HEK293 (cell line): ENCODE data around the gene AIFM1.
A peak's percentile ranks its signal among the peaks of the same experiment; 100 is the strongest.

Source experiments
- GLIS1 ChIP-seq: fragments of 450-650 bp; formaldehyde crosslinking; IDR thresholded peaks from 2 replicates; pipeline ENCODE4 v1.5.1; 2016; ENCODE audit warnings: missing biosample characterization, missing genetic modification characterization
- KLF7 ChIP-seq: fragments of 450-650 bp; formaldehyde crosslinking; IDR thresholded peaks from 2 replicates; pipeline ENCODE4 v1.5.1; 2016; ENCODE audit warnings: missing biosample characterization, missing genetic modification characterization, borderline replicate concordance
- RBAK ChIP-seq: fragments of 450-650 bp; formaldehyde crosslinking; IDR thresholded peaks from 2 replicates; pipeline ENCODE4 v1.5.1; 2016; ENCODE audit warnings: missing biosample characterization, missing genetic modification characterization
- REPIN1 ChIP-seq: fragments of 450-650 bp; formaldehyde crosslinking; IDR thresholded peaks from 2 replicates; pipeline ENCODE4 v1.5.1; 2017; ENCODE audit warnings: missing biosample characterization, missing genetic modification characterization, low read depth
- SCRT1 ChIP-seq: fragments of 450-650 bp; formaldehyde crosslinking; IDR thresholded peaks from 2 replicates; pipeline ENCODE4 v1.5.1; 2016; ENCODE audit warnings: missing biosample characterization, missing genetic modification characterization, borderline replicate concordance
- SP3 ChIP-seq: fragments of 450-650 bp; formaldehyde crosslinking; IDR thresholded peaks from 2 replicates; pipeline ENCODE4 v1.5.1; 2016; ENCODE audit warnings: missing biosample characterization, missing genetic modification characterization
- ZBTB20 ChIP-seq: fragments of 450-650 bp; formaldehyde crosslinking; IDR thresholded peaks from 2 replicates; pipeline ENCODE4 v1.5.1; 2016; ENCODE audit warnings: missing biosample characterization, missing genetic modification characterization
- ZBTB7A ChIP-seq: fragments of 450-650 bp; formaldehyde crosslinking; IDR thresholded peaks from 2 replicates; pipeline ENCODE4 v1.5.1; 2016; ENCODE audit warnings: low read depth, missing biosample characterization, missing genetic modification characterization
- ZEB2 ChIP-seq: fragments of 450-650 bp; formaldehyde crosslinking; IDR thresholded peaks from 2 replicates; pipeline ENCODE4 v1.5.1; 2016; ENCODE audit warnings: missing biosample characterization, missing genetic modification characterization
- ZNF114 ChIP-seq: fragments of 450-650 bp; formaldehyde crosslinking; IDR thresholded peaks from 2 replicates; pipeline ENCODE4 v1.5.0; 2017; ENCODE audit warnings: missing biosample characterization, missing genetic modification characterization
- ZNF121 ChIP-seq: fragments of 450-650 bp; formaldehyde crosslinking; IDR thresholded peaks from 2 replicates; pipeline ENCODE4 v1.5.1; 2016; ENCODE audit warnings: missing biosample characterization, missing genetic modification characterization
- ZNF175 ChIP-seq: fragments of 450-650 bp; formaldehyde crosslinking; IDR thresholded peaks from 2 replicates; pipeline ENCODE4 v1.5.1; 2016; ENCODE audit warnings: missing biosample characterization, missing genetic modification characterization
- ZNF221 ChIP-seq: fragments of 450-650 bp; formaldehyde crosslinking; IDR thresholded peaks from 2 replicates; pipeline ENCODE4 v1.5.1; 2017; ENCODE audit warnings: missing biosample characterization, missing genetic modification characterization, borderline replicate concordance
- ZNF292 ChIP-seq: fragments of 450-650 bp; formaldehyde crosslinking; IDR thresholded peaks from 2 replicates; pipeline ENCODE4 v1.5.1; 2016; ENCODE audit warnings: low read depth, missing biosample characterization, missing genetic modification characterization, borderline replicate concordance
- ZNF341 ChIP-seq: fragments of 450-650 bp; formaldehyde crosslinking; IDR thresholded peaks from 2 replicates; pipeline ENCODE4; 2016; ENCODE audit warnings: low read depth, missing biosample characterization, missing genetic modification characterization
- ZNF350 ChIP-seq: fragments of 450-650 bp; formaldehyde crosslinking; IDR thresholded peaks from 2 replicates; pipeline ENCODE4 v1.5.0; 2017; ENCODE audit warnings: missing biosample characterization, mild to moderate bottlenecking, missing genetic modification characterization
- ZNF366 ChIP-seq: fragments of 450-650 bp; formaldehyde crosslinking; conservative IDR thresholded peaks from 2 replicates; pipeline ENCODE4 v1.5.1; 2016; ENCODE audit warnings: missing biosample characterization, missing genetic modification characterization
- ZNF391 ChIP-seq: fragments of 450-650 bp; formaldehyde crosslinking; IDR thresholded peaks from 2 replicates; pipeline ENCODE4 v1.5.1; 2016; ENCODE audit warnings: low read depth, missing biosample characterization, missing genetic modification characterization, borderline replicate concordance
- ZNF473 ChIP-seq: fragments of 450-650 bp; formaldehyde crosslinking; IDR thresholded peaks from 2 replicates; pipeline ENCODE4 v1.5.1; 2017; ENCODE audit warnings: missing biosample characterization, missing genetic modification characterization
- ZNF501 ChIP-seq: fragments of 450-650 bp; formaldehyde crosslinking; IDR thresholded peaks from 2 replicates; pipeline ENCODE4 v1.5.1; 2016; ENCODE audit warnings: missing biosample characterization, missing genetic modification characterization
- ZNF548 ChIP-seq: fragments of 450-650 bp; formaldehyde crosslinking; IDR thresholded peaks from 2 replicates; pipeline ENCODE4 v1.5.1; 2016; ENCODE audit warnings: missing biosample characterization, missing genetic modification characterization
- ZNF560 ChIP-seq: fragments of 450-650 bp; formaldehyde crosslinking; IDR thresholded peaks from 2 replicates; pipeline ENCODE4 v1.5.1; 2017; ENCODE audit warnings: missing biosample characterization, missing genetic modification characterization, borderline replicate concordance
- ZNF621 ChIP-seq: fragments of 450-650 bp; formaldehyde crosslinking; IDR thresholded peaks from 2 replicates; pipeline ENCODE4 v1.5.1; 2017; ENCODE audit warnings: missing biosample characterization, missing genetic modification characterization
- ZNF624 ChIP-seq: fragments of 450-650 bp; formaldehyde crosslinking; IDR thresholded peaks from 2 replicates; pipeline ENCODE4 v1.5.1; 2017; ENCODE audit warnings: missing biosample characterization, missing genetic modification characterization
- ZNF670 ChIP-seq: fragments of 450-650 bp; formaldehyde crosslinking; IDR thresholded peaks from 2 replicates; pipeline ENCODE4 v1.5.1; 2016; ENCODE audit warnings: missing biosample characterization, missing genetic modification characterization, low read depth
- ZNF792 ChIP-seq: fragments of 450-650 bp; formaldehyde crosslinking; IDR thresholded peaks from 2 replicates; pipeline ENCODE4 v1.5.1; 2016; ENCODE audit warnings: missing biosample characterization, missing genetic modification characterization
- ZSCAN30 ChIP-seq: fragments of 450-650 bp; IDR thresholded peaks from 2 replicates; pipeline ENCODE4 v1.5.1; 2018; ENCODE audit warnings: missing biosample characterization, mild to moderate bottlenecking, missing genetic modification characterization, moderate library complexity
- TF ChIP-seq, protein P1 (sequence below): fragments of 450-650 bp; formaldehyde crosslinking; IDR thresholded peaks from 2 replicates; pipeline ENCODE4 v1.5.1; 2016; ENCODE audit warnings: missing biosample characterization, missing genetic modification characterization, borderline replicate concordance
- TF ChIP-seq, protein P2 (sequence below): fragments of 450-650 bp; formaldehyde crosslinking; IDR thresholded peaks from 2 replicates; pipeline ENCODE4 v1.5.1; 2016; ENCODE audit warnings: missing biosample characterization, missing genetic modification characterization, low read depth
- TF ChIP-seq, protein P3 (sequence below): fragments of 450-650 bp; formaldehyde crosslinking; IDR thresholded peaks from 2 replicates; pipeline ENCODE4 v1.5.1; 2016; ENCODE audit warnings: missing biosample characterization, missing genetic modification characterization

AIFM1 gene

DNA sequence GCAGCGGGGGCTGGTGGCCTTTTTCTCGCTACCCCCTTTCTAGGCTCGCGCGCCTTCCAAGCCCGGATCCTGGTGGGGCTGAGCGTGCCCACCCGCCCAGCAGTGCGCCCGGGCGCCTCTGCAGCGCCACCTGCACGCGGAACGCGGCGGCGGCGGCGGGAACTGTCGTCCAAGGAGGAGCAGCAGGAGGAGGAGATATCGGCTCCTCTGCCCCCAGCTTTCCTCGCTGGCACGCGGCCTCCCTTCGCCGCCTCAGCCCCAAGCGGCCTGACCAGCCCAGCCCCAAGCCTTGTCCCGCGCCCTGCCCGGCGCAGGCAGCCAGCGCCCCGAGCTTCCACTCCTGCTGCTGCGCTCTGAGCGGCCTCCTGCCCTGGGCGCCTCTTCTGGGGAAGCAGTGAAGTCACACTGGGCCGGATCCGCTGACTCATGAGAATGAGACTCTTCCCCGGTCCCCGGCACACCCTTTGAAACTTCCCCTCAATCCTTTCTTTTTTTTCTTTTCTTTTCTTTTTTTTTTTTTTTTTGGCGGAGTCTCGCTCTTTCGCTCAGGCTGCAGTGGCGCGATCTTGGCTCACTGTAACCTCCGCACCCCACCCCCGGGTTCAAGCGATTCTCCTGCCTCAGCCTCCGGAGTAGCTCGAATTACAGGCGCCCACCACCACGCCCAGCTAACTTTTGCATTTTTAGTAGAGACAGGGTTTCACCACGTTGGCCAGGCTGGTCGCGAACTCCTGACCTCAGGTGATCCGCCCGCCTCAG lies 44.7 kb downstream of the AIFM1 start (continued):
- no peak for TF ChIP-seq ZNF792 (tag by site-specific recombination)
- TF ChIP-seq, protein P1, sequence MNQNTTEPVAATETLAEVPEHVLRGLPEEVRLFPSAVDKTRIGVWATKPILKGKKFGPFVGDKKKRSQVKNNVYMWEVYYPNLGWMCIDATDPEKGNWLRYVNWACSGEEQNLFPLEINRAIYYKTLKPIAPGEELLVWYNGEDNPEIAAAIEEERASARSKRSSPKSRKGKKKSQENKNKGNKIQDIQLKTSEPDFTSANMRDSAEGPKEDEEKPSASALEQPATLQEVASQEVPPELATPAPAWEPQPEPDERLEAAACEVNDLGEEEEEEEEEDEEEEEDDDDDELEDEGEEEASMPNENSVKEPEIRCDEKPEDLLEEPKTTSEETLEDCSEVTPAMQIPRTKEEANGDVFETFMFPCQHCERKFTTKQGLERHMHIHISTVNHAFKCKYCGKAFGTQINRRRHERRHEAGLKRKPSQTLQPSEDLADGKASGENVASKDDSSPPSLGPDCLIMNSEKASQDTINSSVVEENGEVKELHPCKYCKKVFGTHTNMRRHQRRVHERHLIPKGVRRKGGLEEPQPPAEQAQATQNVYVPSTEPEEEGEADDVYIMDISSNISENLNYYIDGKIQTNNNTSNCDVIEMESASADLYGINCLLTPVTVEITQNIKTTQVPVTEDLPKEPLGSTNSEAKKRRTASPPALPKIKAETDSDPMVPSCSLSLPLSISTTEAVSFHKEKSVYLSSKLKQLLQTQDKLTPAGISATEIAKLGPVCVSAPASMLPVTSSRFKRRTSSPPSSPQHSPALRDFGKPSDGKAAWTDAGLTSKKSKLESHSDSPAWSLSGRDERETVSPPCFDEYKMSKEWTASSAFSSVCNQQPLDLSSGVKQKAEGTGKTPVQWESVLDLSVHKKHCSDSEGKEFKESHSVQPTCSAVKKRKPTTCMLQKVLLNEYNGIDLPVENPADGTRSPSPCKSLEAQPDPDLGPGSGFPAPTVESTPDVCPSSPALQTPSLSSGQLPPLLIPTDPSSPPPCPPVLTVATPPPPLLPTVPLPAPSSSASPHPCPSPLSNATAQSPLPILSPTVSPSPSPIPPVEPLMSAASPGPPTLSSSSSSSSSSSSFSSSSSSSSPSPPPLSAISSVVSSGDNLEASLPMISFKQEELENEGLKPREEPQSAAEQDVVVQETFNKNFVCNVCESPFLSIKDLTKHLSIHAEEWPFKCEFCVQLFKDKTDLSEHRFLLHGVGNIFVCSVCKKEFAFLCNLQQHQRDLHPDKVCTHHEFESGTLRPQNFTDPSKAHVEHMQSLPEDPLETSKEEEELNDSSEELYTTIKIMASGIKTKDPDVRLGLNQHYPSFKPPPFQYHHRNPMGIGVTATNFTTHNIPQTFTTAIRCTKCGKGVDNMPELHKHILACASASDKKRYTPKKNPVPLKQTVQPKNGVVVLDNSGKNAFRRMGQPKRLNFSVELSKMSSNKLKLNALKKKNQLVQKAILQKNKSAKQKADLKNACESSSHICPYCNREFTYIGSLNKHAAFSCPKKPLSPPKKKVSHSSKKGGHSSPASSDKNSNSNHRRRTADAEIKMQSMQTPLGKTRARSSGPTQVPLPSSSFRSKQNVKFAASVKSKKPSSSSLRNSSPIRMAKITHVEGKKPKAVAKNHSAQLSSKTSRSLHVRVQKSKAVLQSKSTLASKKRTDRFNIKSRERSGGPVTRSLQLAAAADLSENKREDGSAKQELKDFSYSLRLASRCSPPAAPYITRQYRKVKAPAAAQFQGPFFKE (tag by site-specific recombination): no peak
- TF ChIP-seq RBAK: no peak
- no peak for TF ChIP-seq ZNF221 (tag by site-specific recombination)
- TF ChIP-seq SP3: no peak
- no peak for TF ChIP-seq ZNF175
- no peak for TF ChIP-seq ZNF473 (tag by site-specific recombination)
- no peak for TF ChIP-seq ZNF670 (tag by site-specific recombination)
- TF ChIP-seq REPIN1 (tag by site-specific recombination): no peak
- no peak for TF ChIP-seq ZNF350 (tag by site-specific recombination)
- no peak for TF ChIP-seq ZNF621 (tag by site-specific recombination)
- no peak for TF ChIP-seq ZNF366 (tag by site-specific recombination)
- no peak for TF ChIP-seq ZBTB7A (tag by site-specific recombination)
- TF ChIP-seq ZNF560: no peak
- no peak for TF ChIP-seq KLF7 (tag by site-specific recombination)
- no peak for TF ChIP-seq SCRT1 (tag by site-specific recombination)
- TF ChIP-seq ZNF548 (tag by site-specific recombination): no peak
- no peak for TF ChIP-seq ZNF292
- TF ChIP-seq ZNF391 (tag by site-specific recombination): no peak
- TF ChIP-seq ZSCAN30 (tag by site-specific recombination): peak; percentile 10; the same call in 1 of the 2 replicates
- TF ChIP-seq, protein P2, sequence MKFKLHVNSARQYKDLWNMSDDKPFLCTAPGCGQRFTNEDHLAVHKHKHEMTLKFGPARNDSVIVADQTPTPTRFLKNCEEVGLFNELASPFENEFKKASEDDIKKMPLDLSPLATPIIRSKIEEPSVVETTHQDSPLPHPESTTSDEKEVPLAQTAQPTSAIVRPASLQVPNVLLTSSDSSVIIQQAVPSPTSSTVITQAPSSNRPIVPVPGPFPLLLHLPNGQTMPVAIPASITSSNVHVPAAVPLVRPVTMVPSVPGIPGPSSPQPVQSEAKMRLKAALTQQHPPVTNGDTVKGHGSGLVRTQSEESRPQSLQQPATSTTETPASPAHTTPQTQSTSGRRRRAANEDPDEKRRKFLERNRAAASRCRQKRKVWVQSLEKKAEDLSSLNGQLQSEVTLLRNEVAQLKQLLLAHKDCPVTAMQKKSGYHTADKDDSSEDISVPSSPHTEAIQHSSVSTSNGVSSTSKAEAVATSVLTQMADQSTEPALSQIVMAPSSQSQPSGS (tag by site-specific recombination): no peak
- TF ChIP-seq ZNF624 (tag by site-specific recombination): no peak
- peak; percentile 42; the same call in 1 of the 2 replicates for TF ChIP-seq GLIS1 (tag by site-specific recombination)
- TF ChIP-seq ZBTB20 (tag by site-specific recombination): peak; percentile 53; the same call in 1 of the 2 replicates
- no peak for TF ChIP-seq ZEB2 (tag by site-specific recombination)
- TF ChIP-seq, protein P3, sequence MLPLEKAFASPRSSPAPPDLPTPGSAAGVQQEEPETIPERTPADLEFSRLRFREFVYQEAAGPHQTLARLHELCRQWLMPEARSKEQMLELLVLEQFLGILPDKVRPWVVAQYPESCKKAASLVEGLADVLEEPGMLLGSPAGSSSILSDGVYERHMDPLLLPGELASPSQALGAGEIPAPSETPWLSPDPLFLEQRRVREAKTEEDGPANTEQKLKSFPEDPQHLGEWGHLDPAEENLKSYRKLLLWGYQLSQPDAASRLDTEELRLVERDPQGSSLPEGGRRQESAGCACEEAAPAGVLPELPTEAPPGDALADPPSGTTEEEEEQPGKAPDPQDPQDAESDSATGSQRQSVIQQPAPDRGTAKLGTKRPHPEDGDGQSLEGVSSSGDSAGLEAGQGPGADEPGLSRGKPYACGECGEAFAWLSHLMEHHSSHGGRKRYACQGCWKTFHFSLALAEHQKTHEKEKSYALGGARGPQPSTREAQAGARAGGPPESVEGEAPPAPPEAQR (tag by site-specific recombination): no peak
- TF ChIP-seq ZNF501 (tag by site-specific recombination): peak; percentile 56; the same call in 1 of the 2 replicates
- TF ChIP-seq ZNF341 (tag by site-specific recombination): no peak
- no peak for TF ChIP-seq ZNF121 (tag by site-specific recombination)
- no peak for TF ChIP-seq ZNF114 (tag by site-specific recombination)
